Nephron progenitor cell (in vitro differentiated cells): ENCODE data around the gene SPSB3.

Experiments
- DNase-seq: peaks from one replicate; pipeline ENCODE4 v3.0.0; 2021
- H3K27ac Mint-ChIP-seq: 2 replicates; pipeline ENCODE4 v1.8.0; 2021; ENCODE audit warnings: mild to moderate bottlenecking, moderate library complexity, mixed read lengths
- H3K27me3 Mint-ChIP-seq: 2 replicates; pipeline ENCODE4 v1.8.0; 2021; ENCODE audit warnings: mild to moderate bottlenecking, low read depth, mixed read lengths; ENCODE audit not compliant: poor library complexity
- H3K36me3 Mint-ChIP-seq: 2 replicates; pipeline ENCODE4 v1.8.0; 2021; ENCODE audit warnings: low read depth, mixed read lengths
- H3K4me1 Mint-ChIP-seq: 2 replicates; pipeline ENCODE4 v1.8.0; 2021; ENCODE audit warnings: mixed read lengths
- H3K4me3 Mint-ChIP-seq: 2 replicates; pipeline ENCODE4 v1.8.0; 2021; ENCODE audit warnings: mild to moderate bottlenecking, moderate library complexity, mixed read lengths
- H3K9me3 Mint-ChIP-seq: 2 replicates; pipeline ENCODE4 v1.8.0; 2021; ENCODE audit warnings: mild to moderate bottlenecking, moderate library complexity, mixed read lengths
- TF ChIP-seq, protein P1 (sequence below): fragments of 200-600 bp; sonication (generic); IDR thresholded peaks from 2 replicates; pipeline ENCODE4 v1.5.0; 2021; ENCODE audit warnings: antibody characterized with exemption

Gene SPSB3

DNA sequence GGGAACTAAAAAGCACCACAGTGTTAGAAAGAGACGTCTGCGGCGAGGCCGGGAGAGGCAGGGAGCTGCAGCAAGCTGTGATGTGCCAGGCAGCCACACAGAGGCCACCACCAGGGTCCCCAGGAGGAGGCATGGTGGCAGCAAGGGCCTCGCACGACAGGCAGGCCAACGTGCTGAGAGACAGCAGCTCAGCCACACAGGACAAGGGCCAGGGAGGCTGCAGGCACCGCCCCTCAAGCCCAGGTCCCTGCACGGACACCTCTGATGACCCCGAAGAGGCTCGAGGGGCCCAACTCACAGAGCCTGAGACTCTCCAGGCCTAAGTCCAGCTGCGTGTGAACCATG, 38.5 kb upstream of the SPSB3 start:
- H3K4me1 Mint-ChIP-seq, result peaks cover 17% of the 10 kb centered on the region
- no peaks in the 10 kb centered on the region for H3K9me3 Mint-ChIP-seq
- no peak overlapping the region for H3K27ac Mint-ChIP-seq
- TF ChIP-seq, protein P1, sequence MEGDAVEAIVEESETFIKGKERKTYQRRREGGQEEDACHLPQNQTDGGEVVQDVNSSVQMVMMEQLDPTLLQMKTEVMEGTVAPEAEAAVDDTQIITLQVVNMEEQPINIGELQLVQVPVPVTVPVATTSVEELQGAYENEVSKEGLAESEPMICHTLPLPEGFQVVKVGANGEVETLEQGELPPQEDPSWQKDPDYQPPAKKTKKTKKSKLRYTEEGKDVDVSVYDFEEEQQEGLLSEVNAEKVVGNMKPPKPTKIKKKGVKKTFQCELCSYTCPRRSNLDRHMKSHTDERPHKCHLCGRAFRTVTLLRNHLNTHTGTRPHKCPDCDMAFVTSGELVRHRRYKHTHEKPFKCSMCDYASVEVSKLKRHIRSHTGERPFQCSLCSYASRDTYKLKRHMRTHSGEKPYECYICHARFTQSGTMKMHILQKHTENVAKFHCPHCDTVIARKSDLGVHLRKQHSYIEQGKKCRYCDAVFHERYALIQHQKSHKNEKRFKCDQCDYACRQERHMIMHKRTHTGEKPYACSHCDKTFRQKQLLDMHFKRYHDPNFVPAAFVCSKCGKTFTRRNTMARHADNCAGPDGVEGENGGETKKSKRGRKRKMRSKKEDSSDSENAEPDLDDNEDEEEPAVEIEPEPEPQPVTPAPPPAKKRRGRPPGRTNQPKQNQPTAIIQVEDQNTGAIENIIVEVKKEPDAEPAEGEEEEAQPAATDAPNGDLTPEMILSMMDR, result no peak
- H3K27me3 Mint-ChIP-seq, result peaks cover 14% of the 10 kb centered on the region
- DNase-seq, result no peak
- no peak overlapping the region for H3K4me3 Mint-ChIP-seq
- no peaks in the 10 kb centered on the region for H3K36me3 Mint-ChIP-seq

DNA sequence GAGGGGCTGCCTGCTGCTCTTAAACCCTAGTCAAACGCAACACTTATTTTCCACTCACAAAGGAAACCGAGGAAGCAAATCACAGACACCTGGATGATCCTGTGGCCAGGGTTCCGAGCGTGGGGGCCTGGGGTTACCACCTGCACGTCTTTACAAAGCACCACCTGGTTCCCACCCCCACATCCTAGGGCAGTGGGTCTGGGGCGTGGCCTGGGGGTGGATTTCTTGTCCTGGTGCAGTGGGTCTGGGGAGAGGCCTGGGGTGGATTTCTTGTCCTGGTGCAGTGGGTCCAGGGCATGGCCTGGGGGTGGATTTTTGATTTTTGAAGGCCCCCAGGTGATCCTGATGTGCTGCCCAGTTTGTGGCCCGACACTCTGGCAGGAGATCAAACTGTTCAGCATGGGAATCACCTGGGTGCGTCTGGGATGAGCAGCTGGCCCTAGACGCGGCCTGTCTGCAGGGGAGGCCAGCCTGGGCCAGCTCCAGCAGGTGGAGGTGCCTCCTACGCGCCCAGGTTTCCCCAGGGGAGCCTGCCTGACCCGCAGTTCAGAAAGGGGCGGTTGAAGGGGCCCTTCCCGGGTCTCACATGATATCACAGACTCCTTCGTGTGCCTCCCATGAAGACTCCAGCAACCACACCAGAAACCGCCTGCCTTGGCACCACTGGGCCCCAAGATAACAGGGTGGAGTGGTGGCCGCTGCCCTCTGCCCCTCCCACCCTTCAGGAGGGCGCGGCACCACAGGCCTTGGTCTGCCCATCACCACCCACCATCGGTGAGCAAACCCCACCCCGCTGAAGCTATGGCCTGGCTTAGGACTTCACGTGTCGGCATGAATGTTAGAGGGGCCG, 38.0 kb upstream of the SPSB3 start:
- peaks cover 13% of the 10 kb centered on the region for H3K4me1 Mint-ChIP-seq

GRCh38 chr16:1819611-1820010, 37.2 kb upstream of the SPSB3 start:
- H3K4me3 Mint-ChIP-seq, result no peak overlapping the region
- TF ChIP-seq, protein P1, result no peak

More for the DNA sequence above, 38.0 kb upstream of the SPSB3 start:
- Mint-ChIP-seq H3K36me3 (peaks cover 4% of the 10 kb centered on the region), H3K4me3 (no peak overlapping the region), H3K9me3 (no peaks in the 10 kb centered on the region), H3K27ac (no peak overlapping the region), H3K27me3 (peaks cover 8% of the 10 kb centered on the region)
- TF ChIP-seq, protein P1, result no peak
- no peak for DNase-seq

GRCh38 chr16:1818873-1819525, 36.6 kb upstream of the SPSB3 start:
- TF ChIP-seq, protein P1, result no peak
- H3K4me1 Mint-ChIP-seq, result peaks cover 5% of the 10 kb centered on the region
- no peak for DNase-seq
- no peak overlapping the region for H3K4me3 Mint-ChIP-seq
- H3K36me3 Mint-ChIP-seq, result peaks cover 15% of the 10 kb centered on the region
- no peaks in the 10 kb centered on the region for H3K9me3 Mint-ChIP-seq
- H3K27me3 Mint-ChIP-seq, result no peaks in the 10 kb centered on the region
- H3K27ac Mint-ChIP-seq, result no peak overlapping the region

More at GRCh38 chr16:1819611-1820010, 37.2 kb upstream of the SPSB3 start:
- H3K27me3 Mint-ChIP-seq, result peaks cover 5% of the 10 kb centered on the region
- peaks cover 10% of the 10 kb centered on the region for H3K36me3 Mint-ChIP-seq
- DNase-seq, result no peak
- no peak overlapping the region for H3K27ac Mint-ChIP-seq
- H3K9me3 Mint-ChIP-seq, result no peaks in the 10 kb centered on the region
- peaks cover 11% of the 10 kb centered on the region for H3K4me1 Mint-ChIP-seq

- Mint-ChIP-seq H3K36me3 (peaks cover 21% of the 10 kb centered on the region), H3K27ac (no peak overlapping the region), H3K27me3 (no peaks in the 10 kb centered on the region), H3K9me3 (no peaks in the 10 kb centered on the region), H3K4me1 (no peaks in the 10 kb centered on the region), H3K4me3 (no peak overlapping the region)
- TF ChIP-seq, protein P1, result no peak
- DNase-seq, result no peak
These were observed 36.0 kb upstream of the SPSB3 start for GRCh38 chr16:1818204-1818872.
